B cell (primary cell): ENCODE measurements around the gene MMP2.

Experiments used
- EZH2 ChIP-seq: IDR thresholded peaks from 2 replicates; pipeline ENCODE4 v1.6.1; 2012; ENCODE audit warnings: borderline replicate concordance, low read depth, mild to moderate bottlenecking, moderate library complexity, low read length; ENCODE audit not compliant: insufficient read depth, poor library complexity, severe bottlenecking
- TF ChIP-seq, protein P1 (sequence below): fragments of 200-600 bp; IDR thresholded peaks from one replicate; pipeline ENCODE4 v1.8.0; 2022; ENCODE audit warnings: antibody characterized with exemption, mild to moderate bottlenecking

DNA sequence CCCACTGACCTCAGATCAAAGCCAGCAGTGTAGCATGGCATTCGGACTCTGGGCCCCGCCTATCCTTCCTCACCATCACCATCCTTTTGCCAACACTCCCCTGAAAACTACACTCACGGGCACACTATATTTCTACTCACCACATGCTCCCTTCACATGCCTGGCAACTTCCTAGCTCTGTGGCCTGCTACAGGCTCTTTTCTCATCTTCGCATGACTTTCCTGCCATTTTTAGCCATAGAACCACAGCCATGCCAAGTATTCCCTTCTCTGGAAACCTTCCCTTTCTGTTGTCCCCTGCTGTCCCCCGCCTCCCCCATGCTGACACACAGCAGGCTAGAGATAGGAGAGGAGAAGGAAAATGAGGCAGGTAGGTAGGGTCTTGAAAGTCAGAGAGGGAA is 45.5 kb upstream of the MMP2 start:
- TF ChIP-seq, protein P1, sequence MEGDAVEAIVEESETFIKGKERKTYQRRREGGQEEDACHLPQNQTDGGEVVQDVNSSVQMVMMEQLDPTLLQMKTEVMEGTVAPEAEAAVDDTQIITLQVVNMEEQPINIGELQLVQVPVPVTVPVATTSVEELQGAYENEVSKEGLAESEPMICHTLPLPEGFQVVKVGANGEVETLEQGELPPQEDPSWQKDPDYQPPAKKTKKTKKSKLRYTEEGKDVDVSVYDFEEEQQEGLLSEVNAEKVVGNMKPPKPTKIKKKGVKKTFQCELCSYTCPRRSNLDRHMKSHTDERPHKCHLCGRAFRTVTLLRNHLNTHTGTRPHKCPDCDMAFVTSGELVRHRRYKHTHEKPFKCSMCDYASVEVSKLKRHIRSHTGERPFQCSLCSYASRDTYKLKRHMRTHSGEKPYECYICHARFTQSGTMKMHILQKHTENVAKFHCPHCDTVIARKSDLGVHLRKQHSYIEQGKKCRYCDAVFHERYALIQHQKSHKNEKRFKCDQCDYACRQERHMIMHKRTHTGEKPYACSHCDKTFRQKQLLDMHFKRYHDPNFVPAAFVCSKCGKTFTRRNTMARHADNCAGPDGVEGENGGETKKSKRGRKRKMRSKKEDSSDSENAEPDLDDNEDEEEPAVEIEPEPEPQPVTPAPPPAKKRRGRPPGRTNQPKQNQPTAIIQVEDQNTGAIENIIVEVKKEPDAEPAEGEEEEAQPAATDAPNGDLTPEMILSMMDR = no peak
- no peak for TF ChIP-seq EZH2
